K562 (cell line): ENCODE measurements around the gene GIPC3. TPM values are rescaled to one million over a fixed set of nuclear protein-coding genes. Genes with fewer than 3 reads are reported as not detected.

Experiments
- ATAC-seq: fragments of 200-7000 bp; cut with Tn5 transposase; 3 replicates; pipeline ENCODE4 v1.9.1; 2020; ENCODE audit warnings: moderate library complexity
- BruUV-seq: library from RNA; stranded (reverse); fragments of 400-500 nt; replicated peaks from 2 replicates; lab custom pipeline; 2021; lab: Mats Ljungman, UMichigan
- CTCF ChIA-PET: fragments of 300-600 bp; formaldehyde crosslinking; extraction: SDS; loops from one replicate; lab custom pipeline; 2021; ENCODE audit warnings: low intra/inter-chr PET ratio; lab: Yijun Ruan, JAX
- POLR2A ChIA-PET: fragments of 300-600, 350-650 bp; sonication (Branson Sonifier 250); formaldehyde crosslinking; extraction: SDS; loops from one replicate; lab custom pipeline; 2021; ENCODE audit warnings: antibody characterized with exemption, inconsistent platforms; lab: Yijun Ruan, JAX
- DNase-seq, 4 experiments: peaks; one replicate each; pipeline versions ENCODE4 v3.0.0 to v3.0.0-alpha.2; 2011 to 2018; ENCODE audit warnings: low spot score in 3 of 4, mixed read lengths in 3 of 4; ENCODE audit errors: extremely low read depth in 1 of 4
- FAIRE-seq: peaks from 2 replicates; lab custom pipeline; 2011; peaks lifted over from hg19 to GRCh38; lab: Jason Lieb, UNC
- H2AFZ ChIP-seq: 2 replicates; pipeline ENCODE4 v1.6.0; 2011; ENCODE audit warnings: low read depth, low read length, control low read depth, inconsistent platforms
- H3K27ac ChIP-seq: fragments of 200-600 bp; 3 replicates; pipeline ENCODE4 v1.8.0; 2011; ENCODE audit warnings: low read depth, mild to moderate bottlenecking, control low read depth, inconsistent platforms, low read length, moderate library complexity, mixed read lengths; ENCODE audit errors: extremely low read depth
- H3K27me3 ChIP-seq, 2 experiments: fragments of 300-600 bp in 1 of 2; 2 replicates in 1 of 2; 3 replicates in 1 of 2; pipeline versions ENCODE4 v1.6.0 to v1.8.0; 2011; ENCODE audit warnings: inconsistent platforms in 2 of 2, low read length in 2 of 2, mild to moderate bottlenecking in 1 of 2, mixed read lengths in 1 of 2, moderate library complexity in 1 of 2; ENCODE audit not compliant: control insufficient read depth in 2 of 2, insufficient read depth in 2 of 2
- H3K36me3 ChIP-seq: fragments of 300-600 bp; 3 replicates; pipeline ENCODE4 v1.8.0; 2011; ENCODE audit warnings: mild to moderate bottlenecking, low read length, inconsistent platforms; ENCODE audit not compliant: control insufficient read depth, insufficient read depth
- H3K4me1 ChIP-seq, 2 experiments: fragments of 200-600 bp in 1 of 2; replicated peaks in 1 of 2; 2 replicates in 1 of 2; 3 replicates in 1 of 2; pipeline versions ENCODE4 v1.5.1 to v1.8.0; 2011; ENCODE audit warnings: inconsistent platforms in 2 of 2, low read length in 2 of 2, mild to moderate bottlenecking in 1 of 2, mixed read lengths in 1 of 2, moderate library complexity in 1 of 2; ENCODE audit not compliant: control insufficient read depth in 2 of 2, insufficient read depth in 2 of 2
- H3K4me2 ChIP-seq: 2 replicates; pipeline ENCODE4 v1.6.1; 2011; ENCODE audit warnings: low read length, control low read depth, inconsistent platforms, mixed read lengths; ENCODE audit not compliant: insufficient read depth
- H3K4me3 ChIP-seq: fragments of 200-600 bp; sonication (generic), shearing (Covaris generic); 2 replicates; pipeline ENCODE4 v1.5.1; 2016; ENCODE audit warnings: control low read depth, inconsistent platforms
- H3K79me2 ChIP-seq: fragments of 200-600 bp; 3 replicates; pipeline ENCODE4 v1.8.0; 2011; ENCODE audit warnings: low read length, inconsistent platforms; ENCODE audit not compliant: control insufficient read depth, insufficient read depth
- H3K9ac ChIP-seq, 2 experiments: 2 replicates each; pipeline versions ENCODE4 v1.6.0 to v1.6.1; 2011; ENCODE audit warnings: low read depth in 2 of 2, low read length in 2 of 2, control low read depth in 1 of 2, inconsistent platforms in 1 of 2, mild to moderate bottlenecking in 1 of 2, mixed read lengths in 1 of 2; ENCODE audit not compliant: insufficient read depth in 1 of 2
- H3K9me1 ChIP-seq: one replicate; pipeline ENCODE4 v1.6.0; 2011; ENCODE audit warnings: inconsistent platforms, mild to moderate bottlenecking, low read length, moderate library complexity; ENCODE audit not compliant: control insufficient read depth, insufficient read depth
- H3K9me3 ChIP-seq: replicated peaks from 2 replicates; pipeline ENCODE4 v1.5.1; 2011; ENCODE audit warnings: low read depth, low read length, inconsistent platforms; ENCODE audit not compliant: control insufficient read depth, insufficient read depth
- H4K20me1 ChIP-seq: replicated peaks from 2 replicates; pipeline ENCODE4 v1.6.1; 2011; ENCODE audit warnings: low read length, inconsistent platforms, mixed read lengths; ENCODE audit not compliant: control insufficient read depth, insufficient read depth
- EP300 ChIP-seq: IDR thresholded peaks from 2 replicates; pipeline ENCODE4 v1.6.1; 2012; ENCODE audit warnings: low read length, improper control_type of control experiment
- GATA2 ChIP-seq: sonication (generic); formaldehyde crosslinking; IDR thresholded peaks from 2 replicates; pipeline ENCODE4 v1.4.0; 2020; ENCODE audit warnings: mild to moderate bottlenecking, missing genetic modification reagents
- NR1H2 ChIP-seq: sonication (generic); formaldehyde crosslinking; IDR thresholded peaks from 2 replicates; pipeline ENCODE4 v1.4.0; 2020; ENCODE audit warnings: mild to moderate bottlenecking, missing genetic modification reagents
- NR3C1 ChIP-seq: sonication (generic); formaldehyde crosslinking; IDR thresholded peaks from 2 replicates; pipeline ENCODE4 v1.8.1; 2022; ENCODE audit warnings: missing genetic modification reagents
- PHB2 ChIP-seq: fragments of 450-650 bp; IDR thresholded peaks from 2 replicates; pipeline ENCODE4 v1.6.1; 2017; ENCODE audit warnings: low read depth
- RBFOX2 ChIP-seq: fragments of 200-400 bp; formaldehyde crosslinking; IDR thresholded peaks from 2 replicates; pipeline ENCODE4 v1.6.1; 2017; ENCODE audit warnings: low read depth, mild to moderate bottlenecking, low read length, moderate library complexity
- TOE1 ChIP-seq, 2 experiments: fragments of 450-650 bp in 1 of 2; sonication (generic) in 1 of 2; formaldehyde crosslinking in 1 of 2; IDR thresholded peaks; 2 replicates each; pipeline versions ENCODE4 v1.7.1 to v1.8.0; 2016 to 2022; ENCODE audit warnings: borderline replicate concordance in 2 of 2, mild to moderate bottlenecking in 2 of 2, antibody characterized with exemption in 1 of 2, inconsistent platforms in 1 of 2, low read depth in 1 of 2, missing genetic modification reagents in 1 of 2, moderate library complexity in 1 of 2
- WGBS: fragments of 100-300 bp; shearing (Covaris generic); methylation state at CpG from one replicate; pipeline ENCODE4 v1.1.6; 2016; ENCODE audit warnings: low coverage, mixed read lengths; ENCODE audit not compliant: insufficient coverage; ENCODE audit errors: missing lambda C conversion rate; 5-methylcytosine and 5-hydroxymethylcytosine counted together
- in situ Hi-C: fragments of 300-500 bp; cut with MboI; formaldehyde crosslinking; loops from 4 replicates; pipeline ENCODE4 v1.15.0; 2018; ENCODE audit warnings: inconsistent platforms, mixed read lengths
- intact Hi-C: fragments of 100-400 bp; cut with micrococcal nuclease; formaldehyde crosslinking; loops from 2 replicates; pipeline ENCODE4 v1.14.2; 2022
- polyA plus RNA-seq, 8 experiments: library from polyadenylated mRNA; depleted of rRNA in 4 of 8; stranded (reverse) in 5 of 8; unstranded in 3 of 8; fragments of >200 nt; fragmentation: Nextera tagmentation in 2 of 8; fragmentation: Illumina TruSeq in 1 of 8; extraction: Ambion mirVana in 2 of 8; extraction: Trizol in 1 of 8; gene quantifications; 2 replicates each; pipeline versions ENCODE4 v1.2.1 to v1.2.3, GENCODE V29; 2011 to 2014; ENCODE audit warnings: inconsistent platforms in 1 of 8, missing spikeins in 1 of 8
- total RNA-seq, 7 experiments: library from RNA; depleted of rRNA in 6 of 7; stranded (reverse); fragments of >200 nt in 6 of 7; fragmentation: Illumina TruSeq in 2 of 7; extraction: Trizol in 2 of 7; gene quantifications; 2 replicates each; pipeline versions ENCODE4 v1.2.1 to v1.2.3, GENCODE V29; 2011 to 2021; ENCODE audit warnings: low replicate concordance in 1 of 7
- TF ChIP-seq, protein P1 (sequence below): fragments of 250-450 bp; sonication (Bioruptor Pico); IDR thresholded peaks from 2 replicates; pipeline ENCODE4 v1.4.0; 2020; ENCODE audit warnings: mild to moderate bottlenecking, moderate library complexity, borderline replicate concordance
- TF ChIP-seq, protein P2 (sequence below): fragments of 250-450 bp; sonication (Bioruptor Pico); IDR thresholded peaks from 2 replicates; pipeline ENCODE4 v1.5.1; 2021; ENCODE audit warnings: mild to moderate bottlenecking

Gene GIPC3
- total and polyA plus RNA-seq, 9 of the 15 experiments (the other 6 are each of a cell fraction or from before 2014, with no cell fraction given), result 0.03 to 3.6 (median 1.5) TPM; not detected in 1

DNA sequence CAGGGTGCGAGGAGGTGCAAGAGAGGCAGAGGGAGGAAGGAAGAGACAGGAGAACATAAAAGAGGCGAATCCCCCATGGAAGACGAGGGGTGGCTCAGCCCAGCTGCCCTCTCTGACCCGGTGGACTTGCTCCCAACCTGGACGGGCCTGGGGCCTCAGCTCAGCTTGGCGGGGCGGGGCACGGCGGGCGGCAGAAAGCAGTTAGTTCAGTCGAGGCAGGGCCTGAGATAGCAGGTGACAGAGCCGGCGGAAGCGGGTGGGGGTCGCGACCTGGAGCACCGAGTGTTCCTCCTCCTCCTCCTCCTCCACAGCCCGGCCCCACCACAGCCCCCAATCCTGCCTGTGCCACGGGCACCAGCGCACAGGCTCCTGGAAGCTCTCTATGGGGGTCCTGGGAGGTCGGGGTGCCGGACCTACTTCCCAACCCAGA is 48.3 kb downstream of the GIPC3 start:
- no peak for ATAC-seq
- no peak overlapping the region for H3K27ac ChIP-seq
- H2AFZ ChIP-seq, result no peak overlapping the region
- no peak overlapping the region for H3K4me3 ChIP-seq
- no peaks in the 10 kb centered on the region for H3K79me2 ChIP-seq
- no peak overlapping the region for H3K9ac ChIP-seq
- intact Hi-C loops (no loop called here), in situ Hi-C loops (no loop called here)
- POLR2A ChIA-PET, result interaction anchor here (0.6 kb wide), 1 partner anchor 106 kb away, joined by 3 read pairs; no protein-coding TSS in a partner anchor
- H3K4me1 ChIP-seq, result peaks cover 0 to 54% of the 10 kb centered on the region in 2 experiments; a peak in 2 of 5 replicates
- H3K4me2 ChIP-seq, result no peak overlapping the region
- H4K20me1 ChIP-seq, result no peaks in the 10 kb centered on the region
- TF ChIP-seq, protein P1, sequence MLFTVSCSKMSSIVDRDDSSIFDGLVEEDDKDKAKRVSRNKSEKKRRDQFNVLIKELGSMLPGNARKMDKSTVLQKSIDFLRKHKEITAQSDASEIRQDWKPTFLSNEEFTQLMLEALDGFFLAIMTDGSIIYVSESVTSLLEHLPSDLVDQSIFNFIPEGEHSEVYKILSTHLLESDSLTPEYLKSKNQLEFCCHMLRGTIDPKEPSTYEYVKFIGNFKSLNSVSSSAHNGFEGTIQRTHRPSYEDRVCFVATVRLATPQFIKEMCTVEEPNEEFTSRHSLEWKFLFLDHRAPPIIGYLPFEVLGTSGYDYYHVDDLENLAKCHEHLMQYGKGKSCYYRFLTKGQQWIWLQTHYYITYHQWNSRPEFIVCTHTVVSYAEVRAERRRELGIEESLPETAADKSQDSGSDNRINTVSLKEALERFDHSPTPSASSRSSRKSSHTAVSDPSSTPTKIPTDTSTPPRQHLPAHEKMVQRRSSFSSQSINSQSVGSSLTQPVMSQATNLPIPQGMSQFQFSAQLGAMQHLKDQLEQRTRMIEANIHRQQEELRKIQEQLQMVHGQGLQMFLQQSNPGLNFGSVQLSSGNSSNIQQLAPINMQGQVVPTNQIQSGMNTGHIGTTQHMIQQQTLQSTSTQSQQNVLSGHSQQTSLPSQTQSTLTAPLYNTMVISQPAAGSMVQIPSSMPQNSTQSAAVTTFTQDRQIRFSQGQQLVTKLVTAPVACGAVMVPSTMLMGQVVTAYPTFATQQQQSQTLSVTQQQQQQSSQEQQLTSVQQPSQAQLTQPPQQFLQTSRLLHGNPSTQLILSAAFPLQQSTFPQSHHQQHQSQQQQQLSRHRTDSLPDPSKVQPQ, result no peak
- TF ChIP-seq PHB2 (no peak), TOE1 (IDR thresholded peaks at IDR 0.05; ENCODE audit: borderline replicate concordance) (no peak), TOE1 (CRISPR knock-in tag; IDR thresholded peaks at IDR 0.05; ENCODE audit: borderline replicate concordance, low read depth) (no peak), NR1H2 (CRISPR knock-in tag) (no peak), EP300 (no peak), RBFOX2 (no peak), NR3C1 (CRISPR knock-in tag) (no peak), GATA2 (no peak)
- TF ChIP-seq, protein P2, sequence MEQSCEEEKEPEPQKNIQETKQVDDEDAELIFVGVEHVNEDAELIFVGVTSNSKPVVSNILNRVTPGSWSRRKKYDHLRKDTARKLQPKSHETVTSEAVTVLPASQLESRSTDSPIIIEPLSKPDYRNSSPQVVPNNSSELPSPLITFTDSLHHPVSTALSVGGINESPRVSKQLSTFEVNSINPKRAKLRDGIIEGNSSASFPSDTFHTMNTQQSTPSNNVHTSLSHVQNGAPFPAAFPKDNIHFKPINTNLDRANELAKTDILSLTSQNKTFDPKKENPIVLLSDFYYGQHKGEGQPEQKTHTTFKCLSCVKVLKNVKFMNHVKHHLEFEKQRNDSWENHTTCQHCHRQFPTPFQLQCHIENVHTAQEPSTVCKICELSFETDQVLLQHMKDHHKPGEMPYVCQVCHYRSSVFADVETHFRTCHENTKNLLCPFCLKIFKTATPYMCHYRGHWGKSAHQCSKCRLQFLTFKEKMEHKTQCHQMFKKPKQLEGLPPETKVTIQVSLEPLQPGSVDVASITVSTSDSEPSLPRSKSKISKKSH (CRISPR knock-in tag), result no peak
- TF ChIP-seq, all 486 proteins: peak for 0
- DNase-seq (no peak), FAIRE-seq (no peak)
- CTCF ChIA-PET, result no interaction called here
- no TSS peak for BruUV-seq
- no peaks in the 10 kb centered on the region for H3K9me3 ChIP-seq
- no peaks in the 10 kb centered on the region for H3K9me1 ChIP-seq
- WGBS, result 84% methylated on average over 10 of the region's 22 CpGs
- peaks cover 29% of the 10 kb centered on the region; the same call in 1 of the 3 replicates for H3K36me3 ChIP-seq
- no peaks in the 10 kb centered on the region for H3K27me3 ChIP-seq
